Mesenchymal stem cell (in vitro differentiated cells and primary cell): ENCODE measurements around the gene SNAP25.

ENCODE experiments used
- DNase-seq: peaks from one replicate; pipeline ENCODE4 v3.0.0-alpha.2; 2013
- H2AFZ ChIP-seq: one replicate; pipeline ENCODE4 v1.6.1; 2013; ENCODE audit warnings: low read depth, mild to moderate bottlenecking, control low read depth, inconsistent platforms, low read length, moderate library complexity
- H2AK5ac ChIP-seq: 2 replicates; pipeline ENCODE4 v1.6.1; 2013; ENCODE audit warnings: low read length, moderate library complexity, mild to moderate bottlenecking, inconsistent platforms; ENCODE audit not compliant: severe bottlenecking
- H2BK120ac ChIP-seq: one replicate; pipeline ENCODE4 v1.6.1; 2013; ENCODE audit warnings: low read depth, mild to moderate bottlenecking, inconsistent platforms, low read length, moderate library complexity
- H2BK12ac ChIP-seq, 2 experiments: one replicate each; pipeline ENCODE4 v1.6.1; 2013; ENCODE audit warnings: inconsistent platforms in 2 of 2, low read length in 2 of 2, mild to moderate bottlenecking in 2 of 2, moderate library complexity in 2 of 2, control low read depth in 1 of 2
- H2BK15ac ChIP-seq: one replicate; pipeline ENCODE4 v1.6.1; 2013; ENCODE audit warnings: mild to moderate bottlenecking, low read depth, inconsistent platforms; ENCODE audit not compliant: poor library complexity, severe bottlenecking
- H2BK5ac ChIP-seq: 2 replicates; pipeline ENCODE4 v1.6.1; 2013; ENCODE audit warnings: low read depth, mild to moderate bottlenecking, low read length, control low read depth, inconsistent platforms; ENCODE audit not compliant: poor library complexity, severe bottlenecking
- H3K14ac ChIP-seq, 2 experiments: one replicate each; pipeline ENCODE4 v1.6.1; 2013; ENCODE audit warnings: inconsistent platforms in 2 of 2, low read length in 2 of 2, control low read depth in 1 of 2, mild to moderate bottlenecking in 1 of 2, moderate library complexity in 1 of 2
- H3K18ac ChIP-seq, 2 experiments: one replicate each; pipeline ENCODE4 v1.6.1; 2013; ENCODE audit warnings: inconsistent platforms in 2 of 2, low read length in 2 of 2, control low read depth in 1 of 2, low read depth in 1 of 2, mild to moderate bottlenecking in 1 of 2
- H3K23ac ChIP-seq, 2 experiments: one replicate each; pipeline ENCODE4 v1.6.1; 2013; ENCODE audit warnings: inconsistent platforms in 2 of 2, low read length in 2 of 2, mild to moderate bottlenecking in 2 of 2, moderate library complexity in 2 of 2, control low read depth in 1 of 2
- H3K27ac ChIP-seq: 2 replicates; pipeline ENCODE4 v1.5.1; 2013; ENCODE audit warnings: mild to moderate bottlenecking, moderate library complexity, low read length, control low read depth, inconsistent platforms; ENCODE audit not compliant: poor library complexity, severe bottlenecking
- H3K27me3 ChIP-seq, 2 experiments: 2 replicates each; pipeline versions ENCODE4 v1.6.1 to v1.7.0; 2013; ENCODE audit warnings: low read length in 2 of 2, mild to moderate bottlenecking in 2 of 2, moderate library complexity in 2 of 2, control low read depth in 1 of 2, inconsistent platforms in 1 of 2; ENCODE audit not compliant: control insufficient read depth in 1 of 2, insufficient read depth in 1 of 2
- H3K36me3 ChIP-seq, 2 experiments: 2 replicates each; pipeline versions ENCODE4 v1.6.1 to v1.7.0; 2013; ENCODE audit warnings: low read length in 2 of 2, control low read depth in 1 of 2, inconsistent platforms in 1 of 2, low read depth in 1 of 2, mild to moderate bottlenecking in 1 of 2; ENCODE audit not compliant: insufficient read depth in 2 of 2, control insufficient read depth in 1 of 2
- H3K4ac ChIP-seq, 2 experiments: one replicate each; pipeline ENCODE4 v1.6.1; 2013; ENCODE audit warnings: inconsistent platforms in 2 of 2, low read length in 2 of 2, mild to moderate bottlenecking in 2 of 2, moderate library complexity in 2 of 2, control low read depth in 1 of 2, low read depth in 1 of 2
- H3K4me1 ChIP-seq: 2 replicates; pipeline ENCODE4 v1.6.1; 2013; ENCODE audit warnings: low read depth, low read length, control low read depth; ENCODE audit not compliant: control insufficient read depth, insufficient read depth
- H3K4me2 ChIP-seq: 2 replicates; pipeline ENCODE4 v1.6.1; 2013; ENCODE audit warnings: low read length, mild to moderate bottlenecking, inconsistent platforms; ENCODE audit not compliant: poor library complexity, severe bottlenecking
- H3K4me3 ChIP-seq, 2 experiments: 2 replicates each; pipeline versions ENCODE4 v1.5.1 to v1.7.0; 2013; ENCODE audit warnings: low read length in 2 of 2, mild to moderate bottlenecking in 2 of 2, control low read depth in 1 of 2, low read depth in 1 of 2; ENCODE audit not compliant: insufficient read depth in 1 of 2
- H3K79me1 ChIP-seq: replicated peaks from 2 replicates; pipeline ENCODE4 v1.6.1; 2013; ENCODE audit warnings: mild to moderate bottlenecking, control low read depth, low read length, inconsistent platforms; ENCODE audit not compliant: poor library complexity, severe bottlenecking
- H3K9ac ChIP-seq: 2 replicates; pipeline ENCODE4 v1.7.0; 2013; ENCODE audit warnings: mild to moderate bottlenecking, low read length, moderate library complexity
- H3K9me3 ChIP-seq: 2 replicates; pipeline ENCODE4 v1.7.0; 2013; ENCODE audit warnings: mild to moderate bottlenecking, low read length; ENCODE audit not compliant: control insufficient read depth
- H4K8ac ChIP-seq: one replicate; pipeline ENCODE4 v1.6.1; 2013; ENCODE audit warnings: inconsistent platforms, mild to moderate bottlenecking, low read length, moderate library complexity
- H4K91ac ChIP-seq: one replicate; pipeline ENCODE4 v1.6.1; 2013; ENCODE audit warnings: mild to moderate bottlenecking, low read length, inconsistent platforms
- WGBS: methylation state at CpG from one replicate; pipeline ENCODE4 v1.1.7; 2013; ENCODE audit warnings: mixed read lengths; 5-methylcytosine and 5-hydroxymethylcytosine counted together

Gene SNAP25

GRCh38 chr20:10286356-10286755 lies 67.7 kb downstream of the SNAP25 start:
- Histone ChIP-seq H3K79me1 (no peaks in the 10 kb centered on the region), H3K18ac (peak overlapping the region in 1 of 2 experiments; percentile 12), H3K9me3 (no peaks in the 10 kb centered on the region), H3K36me3 (no peaks in the 10 kb centered on the region), H3K27ac (no peak overlapping the region), H4K91ac (no peak overlapping the region), H3K9ac (no peak overlapping the region), H2AK5ac (no peak overlapping the region), H3K4ac (no peak overlapping the region), H3K23ac (peak overlapping the region in 1 of 2 experiments; percentile 80), H3K4me3 (no peak overlapping the region), H2BK12ac (no peak overlapping the region), H3K4me2 (no peak overlapping the region), H3K4me1 (no peaks in the 10 kb centered on the region), H2BK5ac (no peak overlapping the region), H2BK120ac (no peak overlapping the region), H4K8ac (no peak overlapping the region), H3K27me3 (no peaks in the 10 kb centered on the region), H2BK15ac (no peak overlapping the region), H3K14ac (no peak overlapping the region), H2AFZ (no peak overlapping the region)
- WGBS = 90% methylated on average over 3 of the region's 4 CpGs
- no peak for DNase-seq

- H3K18ac ChIP-seq = no peak overlapping the region
- no peak overlapping the region for H3K27ac ChIP-seq
- no peaks in the 10 kb centered on the region for H3K36me3 ChIP-seq
- no peaks in the 10 kb centered on the region for H3K79me1 ChIP-seq
- WGBS = 85% methylated on average over 3 of the region's 5 CpGs
- no peak overlapping the region for H3K14ac ChIP-seq
- no peak overlapping the region for H3K9ac ChIP-seq
- H3K23ac ChIP-seq = no peak overlapping the region
- H3K27me3 ChIP-seq = peaks cover 0 to under 1% of the 10 kb centered on the region in 2 experiments
- no peak overlapping the region for H4K8ac ChIP-seq
- no peak overlapping the region for H2BK12ac ChIP-seq
- H2BK5ac ChIP-seq = no peak overlapping the region
- H4K91ac ChIP-seq = no peak overlapping the region
- H3K4me1 ChIP-seq = no peaks in the 10 kb centered on the region
- no peak overlapping the region for H3K4me2 ChIP-seq
- no peak overlapping the region for H3K4ac ChIP-seq
- H2AFZ ChIP-seq = no peak overlapping the region
- DNase-seq = no peak
- no peaks in the 10 kb centered on the region for H3K9me3 ChIP-seq
- H2AK5ac ChIP-seq = no peak overlapping the region
- H2BK120ac ChIP-seq = no peak overlapping the region
- H2BK15ac ChIP-seq = no peak overlapping the region
- H3K4me3 ChIP-seq = no peak overlapping the region
Observed at GRCh38 chr20:10288421-10288820, 69.8 kb downstream of the SNAP25 start.

GRCh38 chr20:10288954-10289646 lies 70.5 kb downstream of the SNAP25 start:
- Histone ChIP-seq H2BK120ac (no peak overlapping the region), H2BK15ac (no peak overlapping the region), H2BK5ac (no peak overlapping the region), H3K4me2 (no peak overlapping the region), H3K4ac (no peak overlapping the region), H3K27ac (no peak overlapping the region), H3K36me3 (no peaks in the 10 kb centered on the region), H3K4me1 (no peaks in the 10 kb centered on the region), H3K9me3 (no peaks in the 10 kb centered on the region), H3K79me1 (no peaks in the 10 kb centered on the region), H2BK12ac (no peak overlapping the region), H3K27me3 (peaks cover 0 to 4% of the 10 kb centered on the region in 2 experiments), H3K4me3 (no peak overlapping the region), H3K14ac (no peak overlapping the region), H3K9ac (no peak overlapping the region), H3K23ac (no peak overlapping the region), H4K91ac (no peak overlapping the region), H3K18ac (no peak overlapping the region), H4K8ac (no peak overlapping the region), H2AK5ac (no peak overlapping the region), H2AFZ (no peak overlapping the region)
- WGBS = 89% methylated on average over 4 of the region's 5 CpGs
- DNase-seq = no peak

- Histone ChIP-seq H3K27ac (no peak overlapping the region), H2BK12ac (no peak overlapping the region), H2BK15ac (no peak overlapping the region), H3K4me2 (no peak overlapping the region), H3K27me3 (peaks cover 0 to 12% of the 10 kb centered on the region in 2 experiments), H3K9me3 (no peaks in the 10 kb centered on the region), H3K18ac (no peak overlapping the region), H3K9ac (no peak overlapping the region), H3K4me1 (no peaks in the 10 kb centered on the region), H3K79me1 (no peaks in the 10 kb centered on the region), H4K8ac (no peak overlapping the region), H3K36me3 (no peaks in the 10 kb centered on the region), H2AK5ac (no peak overlapping the region), H3K23ac (no peak overlapping the region), H3K14ac (no peak overlapping the region), H3K4ac (no peak overlapping the region), H2BK5ac (no peak overlapping the region), H2AFZ (no peak overlapping the region), H2BK120ac (no peak overlapping the region), H3K4me3 (no peak overlapping the region), H4K91ac (no peak overlapping the region)
- no peak for DNase-seq
- WGBS = 100% methylated on average over 2 of the region's 2 CpGs
Observed at GRCh38 chr20:10291568-10292248, 73.1 kb downstream of the SNAP25 start.
